Fibroblast of lung (primary cell): Measurements from ENCODE around the gene TSHZ2. TPM values are rescaled to one million over a fixed set of nuclear protein-coding genes. Genes with fewer than 3 reads are reported as not detected.

Experiments used
- DNase-seq, 2 donors: peaks; one replicate each; pipeline versions ENCODE4 v3.0.0 to v3.0.0-alpha.2; 2010; ENCODE audit warnings: low read depth in 2 of 2
- H2AFZ ChIP-seq: 2 replicates; pipeline ENCODE4 v1.5.1; 2012; ENCODE audit warnings: low read length, control low read depth, inconsistent platforms
- H3K27ac ChIP-seq: 2 replicates; pipeline ENCODE4 v1.5.1; 2011; ENCODE audit warnings: low read length, control low read depth; ENCODE audit not compliant: insufficient read depth
- H3K27me3 ChIP-seq: 2 replicates; pipeline ENCODE4 v1.5.1; 2011; ENCODE audit warnings: mild to moderate bottlenecking, low read length; ENCODE audit not compliant: control insufficient read depth, insufficient read depth
- H3K36me3 ChIP-seq: 2 replicates; pipeline ENCODE4 v1.5.1; 2011; ENCODE audit warnings: low read length; ENCODE audit not compliant: control insufficient read depth, insufficient read depth
- H3K4me1 ChIP-seq: 2 replicates; pipeline ENCODE4 v1.5.1; 2011; ENCODE audit warnings: low read length; ENCODE audit not compliant: control insufficient read depth, insufficient read depth; ENCODE audit errors: extremely low read depth
- H3K4me2 ChIP-seq: 2 replicates; pipeline ENCODE4 v1.5.1; 2011; ENCODE audit warnings: low read length, control low read depth; ENCODE audit not compliant: insufficient read depth; ENCODE audit errors: extremely low read depth
- H3K4me3 ChIP-seq, 4 experiments: fragments of 200-600 bp in 1 of 4; sonication (generic) in 1 of 4; replicated peaks in 1 of 4; 2 replicates each; pipeline ENCODE4 v1.5.1; 2011 to 2016; ENCODE audit warnings: low read length in 4 of 4, low read depth in 3 of 4, mild to moderate bottlenecking in 3 of 4, control low read depth in 2 of 4, inconsistent platforms in 1 of 4, mixed read lengths in 1 of 4; ENCODE audit not compliant: insufficient read depth in 1 of 4; ENCODE audit errors: control extremely low read depth in 1 of 4
- H3K79me2 ChIP-seq: 2 replicates; pipeline ENCODE4 v1.5.1; 2012; ENCODE audit warnings: mild to moderate bottlenecking, low read length, inconsistent platforms; ENCODE audit not compliant: control insufficient read depth, insufficient read depth
- H3K9ac ChIP-seq: 2 replicates; pipeline ENCODE4 v1.5.1; 2011; ENCODE audit warnings: mild to moderate bottlenecking, low read length, control low read depth; ENCODE audit not compliant: insufficient read depth
- H3K9me3 ChIP-seq: 2 replicates; pipeline ENCODE4 v1.5.1; 2012; ENCODE audit warnings: low read depth, low read length; ENCODE audit not compliant: control insufficient read depth, insufficient read depth
- H4K20me1 ChIP-seq: 2 replicates; pipeline ENCODE4 v1.5.1; 2011; ENCODE audit warnings: low read length; ENCODE audit not compliant: control insufficient read depth, insufficient read depth; ENCODE audit errors: extremely low read depth
- EZH2 ChIP-seq: IDR thresholded peaks from 2 replicates; pipeline ENCODE4 v1.5.1; 2012; ENCODE audit warnings: low read length, control low read depth, mild to moderate bottlenecking; ENCODE audit errors: missing control alignments
- polyA minus RNA-seq: library from RNA; depleted of rRNA, polyadenylated mRNA; stranded (reverse); fragments of >200 nt; gene quantifications from 2 replicates; pipeline ENCODE4 v1.2.3, GENCODE V29; 2011; ENCODE audit warnings: low replicate concordance
- polyA plus RNA-seq, 2 donors: library from polyadenylated mRNA; depleted of rRNA in 1 of 2; stranded (reverse) in 1 of 2; unstranded in 1 of 2; fragments of >200 nt; gene quantifications; 2 replicates each; pipeline ENCODE4 v1.2.1, GENCODE V29; 2011 to 2012; ENCODE audit warnings: missing spikeins in 1 of 2
- total RNA-seq: library from RNA; depleted of rRNA; stranded (reverse); fragments of >200 nt; gene quantifications from 2 replicates; pipeline ENCODE4 v1.2.1, GENCODE V29; 2014
- TF ChIP-seq, protein P1 (sequence below), 2 donors: IDR thresholded peaks in 1 of 2; conservative IDR thresholded peaks in 1 of 2; 1 replicate in 1 of 2; 2 replicates in 1 of 2; pipeline ENCODE4 v1.5.1; 2011 to 2012; ENCODE audit warnings: low read length in 2 of 2, control low read depth in 1 of 2, inconsistent platforms in 1 of 2, low read depth in 1 of 2, mild to moderate bottlenecking in 1 of 2

Gene TSHZ2, protein sequence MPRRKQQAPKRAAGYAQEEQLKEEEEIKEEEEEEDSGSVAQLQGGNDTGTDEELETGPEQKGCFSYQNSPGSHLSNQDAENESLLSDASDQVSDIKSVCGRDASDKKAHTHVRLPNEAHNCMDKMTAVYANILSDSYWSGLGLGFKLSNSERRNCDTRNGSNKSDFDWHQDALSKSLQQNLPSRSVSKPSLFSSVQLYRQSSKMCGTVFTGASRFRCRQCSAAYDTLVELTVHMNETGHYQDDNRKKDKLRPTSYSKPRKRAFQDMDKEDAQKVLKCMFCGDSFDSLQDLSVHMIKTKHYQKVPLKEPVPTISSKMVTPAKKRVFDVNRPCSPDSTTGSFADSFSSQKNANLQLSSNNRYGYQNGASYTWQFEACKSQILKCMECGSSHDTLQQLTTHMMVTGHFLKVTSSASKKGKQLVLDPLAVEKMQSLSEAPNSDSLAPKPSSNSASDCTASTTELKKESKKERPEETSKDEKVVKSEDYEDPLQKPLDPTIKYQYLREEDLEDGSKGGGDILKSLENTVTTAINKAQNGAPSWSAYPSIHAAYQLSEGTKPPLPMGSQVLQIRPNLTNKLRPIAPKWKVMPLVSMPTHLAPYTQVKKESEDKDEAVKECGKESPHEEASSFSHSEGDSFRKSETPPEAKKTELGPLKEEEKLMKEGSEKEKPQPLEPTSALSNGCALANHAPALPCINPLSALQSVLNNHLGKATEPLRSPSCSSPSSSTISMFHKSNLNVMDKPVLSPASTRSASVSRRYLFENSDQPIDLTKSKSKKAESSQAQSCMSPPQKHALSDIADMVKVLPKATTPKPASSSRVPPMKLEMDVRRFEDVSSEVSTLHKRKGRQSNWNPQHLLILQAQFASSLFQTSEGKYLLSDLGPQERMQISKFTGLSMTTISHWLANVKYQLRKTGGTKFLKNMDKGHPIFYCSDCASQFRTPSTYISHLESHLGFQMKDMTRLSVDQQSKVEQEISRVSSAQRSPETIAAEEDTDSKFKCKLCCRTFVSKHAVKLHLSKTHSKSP (N-terminal part only)
- total RNA-seq, result 2.6 and 5.4 TPM in 2 replicates
- polyA plus RNA-seq, result 0.15 and 0.59 TPM in 2 replicates
- 0.21 and 0.88 TPM in 2 replicates for polyA plus RNA-seq (2012)
- polyA minus RNA-seq, result 1.6 TPM in 1 of 2 replicates, not detected in the other

DNA sequence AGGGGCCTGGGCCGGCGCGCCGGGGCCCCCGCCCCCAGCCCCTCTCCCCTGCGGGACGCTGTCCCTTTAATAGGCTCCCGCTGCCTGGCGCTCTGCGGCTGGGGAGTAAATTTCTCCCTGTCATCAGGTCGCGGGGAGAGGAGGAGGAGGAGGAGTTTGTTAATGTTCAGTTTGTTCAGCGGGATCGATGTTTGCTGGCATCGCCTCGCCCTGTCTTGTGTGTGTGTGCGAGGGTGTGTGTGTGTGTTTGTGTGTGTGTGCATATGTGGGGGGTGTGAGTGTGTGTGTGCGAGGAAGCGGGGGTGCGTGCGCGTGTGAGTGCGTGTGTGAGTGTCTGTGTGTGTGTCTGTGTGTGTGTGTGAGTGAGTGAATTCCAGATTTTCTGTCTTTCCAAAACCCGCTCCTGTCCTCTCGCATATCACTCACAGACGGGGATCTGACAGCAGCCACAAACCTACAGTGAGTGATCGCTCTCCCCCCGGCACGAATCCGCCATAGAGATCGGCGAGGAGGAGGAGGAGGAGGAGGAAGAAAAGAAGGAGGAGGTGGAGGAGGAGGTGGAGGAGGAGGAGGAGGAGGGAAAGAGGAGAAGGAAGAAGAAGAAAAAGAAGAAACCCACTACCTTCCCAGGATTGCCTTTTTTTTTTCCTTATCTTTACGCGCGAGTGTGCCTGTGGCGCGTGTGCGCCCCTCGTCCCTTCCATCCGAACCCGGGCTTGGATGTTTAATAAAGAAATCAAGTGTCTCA, at the start of gene TSHZ2:
TSS of gene TSHZ2 (plus strand) at position 169 of the 748 bp plus-strand sequence. CDS start 936 bp downstream, outside the sequence.
- DNase-seq, result peak; percentile 73 to 77
- no peak within 1 kb of the TSS for H3K27ac ChIP-seq

DNA sequence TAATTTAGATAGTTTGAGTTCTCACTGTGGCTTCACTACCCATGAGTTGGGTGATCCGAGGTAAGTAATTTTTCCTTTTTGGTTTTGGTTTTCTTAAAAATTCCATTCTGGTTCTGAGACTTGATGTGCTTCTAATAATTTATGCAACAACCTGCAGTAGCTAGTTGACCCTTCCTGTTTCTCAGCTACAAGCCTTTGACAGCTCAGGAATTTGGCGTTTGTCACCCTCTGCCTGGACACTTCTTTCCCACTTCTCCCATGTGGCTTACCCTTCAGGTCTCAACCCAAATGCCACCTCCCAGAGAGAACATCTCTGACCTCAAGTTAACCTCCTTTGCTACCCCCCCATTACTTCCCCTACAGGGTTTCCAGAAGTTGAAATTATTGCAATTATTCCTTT, 49.7 kb upstream of the TSHZ2 start:
- no peak overlapping the region for H3K27ac ChIP-seq
- H3K36me3 ChIP-seq, result no peaks in the 10 kb centered on the region
- no peak overlapping the region for H2AFZ ChIP-seq
- no peak overlapping the region for H3K4me3 ChIP-seq
- H3K9ac ChIP-seq, result no peak overlapping the region
- no peaks in the 10 kb centered on the region for H3K9me3 ChIP-seq
- TF ChIP-seq EZH2, result no peak
- TF ChIP-seq, protein P1, sequence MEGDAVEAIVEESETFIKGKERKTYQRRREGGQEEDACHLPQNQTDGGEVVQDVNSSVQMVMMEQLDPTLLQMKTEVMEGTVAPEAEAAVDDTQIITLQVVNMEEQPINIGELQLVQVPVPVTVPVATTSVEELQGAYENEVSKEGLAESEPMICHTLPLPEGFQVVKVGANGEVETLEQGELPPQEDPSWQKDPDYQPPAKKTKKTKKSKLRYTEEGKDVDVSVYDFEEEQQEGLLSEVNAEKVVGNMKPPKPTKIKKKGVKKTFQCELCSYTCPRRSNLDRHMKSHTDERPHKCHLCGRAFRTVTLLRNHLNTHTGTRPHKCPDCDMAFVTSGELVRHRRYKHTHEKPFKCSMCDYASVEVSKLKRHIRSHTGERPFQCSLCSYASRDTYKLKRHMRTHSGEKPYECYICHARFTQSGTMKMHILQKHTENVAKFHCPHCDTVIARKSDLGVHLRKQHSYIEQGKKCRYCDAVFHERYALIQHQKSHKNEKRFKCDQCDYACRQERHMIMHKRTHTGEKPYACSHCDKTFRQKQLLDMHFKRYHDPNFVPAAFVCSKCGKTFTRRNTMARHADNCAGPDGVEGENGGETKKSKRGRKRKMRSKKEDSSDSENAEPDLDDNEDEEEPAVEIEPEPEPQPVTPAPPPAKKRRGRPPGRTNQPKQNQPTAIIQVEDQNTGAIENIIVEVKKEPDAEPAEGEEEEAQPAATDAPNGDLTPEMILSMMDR (conservative IDR thresholded peaks at IDR 0.05 in 1 of 2, IDR thresholded peaks at IDR 0.05 in 1 of 2; ENCODE audit: low read depth in 1 of 2, low read length in 2 of 2), result no peak
- no peaks in the 10 kb centered on the region for H3K27me3 ChIP-seq
- no peaks in the 10 kb centered on the region for H4K20me1 ChIP-seq
- no peak overlapping the region for H3K4me2 ChIP-seq
- H3K4me1 ChIP-seq, result no peaks in the 10 kb centered on the region
- no peaks in the 10 kb centered on the region for H3K79me2 ChIP-seq
- DNase-seq, result peak in 1 of 2 donors; percentile 27

More for the DNA sequence above, at the start of gene TSHZ2:
- Histone ChIP-seq H2AFZ (peak within 1 kb of the TSS; percentile 95), H3K4me1 (no peaks in the 10 kb centered on the region), H3K4me3 (peak within 1 kb of the TSS; percentile 61 to 86 (median 74)), H3K27me3 (no peaks in the 10 kb centered on the region), H3K36me3 (no peaks in the 10 kb centered on the region), H3K9ac (peak within 1 kb of the TSS; percentile 26), H4K20me1 (no peaks in the 10 kb centered on the region), H3K4me2 (peak within 1 kb of the TSS; percentile 98), H3K9me3 (no peaks in the 10 kb centered on the region), H3K79me2 (no peaks in the 10 kb centered on the region)
- TF ChIP-seq, protein P1 (conservative IDR thresholded peaks at IDR 0.05 in 1 of 2, IDR thresholded peaks at IDR 0.05 in 1 of 2; ENCODE audit: low read depth in 1 of 2, low read length in 2 of 2), result no peak
- no peak for TF ChIP-seq EZH2
